HL-60/S4 treated with retinoic acid at 250 ng/mL for 4 days and 3 days (cell line): Measurements from ENCODE around the gene NME3.

Experiments
- in situ Hi-C: fragments of 300-500 bp; cut with MboI; formaldehyde crosslinking; loops from 2 replicates; pipeline ENCODE4 v1.7.0; 2022; ENCODE audit warnings: low sequenced_read_pairs

NME3 gene

GRCh38 chr16:1781758-1782407, 10.5 kb upstream of the NME3 start:
- in situ Hi-C loops = no loop called here

- in situ Hi-C loops = no loop called here
Measured at GRCh38 chr16:1781254-1781653, 9.9 kb upstream of the NME3 start.

- in situ Hi-C loops = no loop called here
Measured at GRCh38 chr16:1780677-1781072, 9.3 kb upstream of the NME3 start.

GRCh38 chr16:1779741-1780676, 8.7 kb upstream of the NME3 start:
- in situ Hi-C loops = no loop called here

GRCh38 chr16:1779234-1779701, 7.9 kb upstream of the NME3 start:
- in situ Hi-C loops = no loop called here

- in situ Hi-C loops = no loop called here
Measured at GRCh38 chr16:1778200-1779179, 7.1 kb upstream of the NME3 start.

- in situ Hi-C loops = no loop called here
Measured at GRCh38 chr16:1777375-1778199, 6.2 kb upstream of the NME3 start.

GRCh38 chr16:1776991-1777374, 5.6 kb upstream of the NME3 start:
- in situ Hi-C loops = no loop called here

GRCh38 chr16:1776672-1776955, 5.3 kb upstream of the NME3 start:
- in situ Hi-C loops = no loop called here

- in situ Hi-C loops = no loop called here
Measured at GRCh38 chr16:1775846-1776671, 4.7 kb upstream of the NME3 start.

- in situ Hi-C loops = no loop called here
Measured at GRCh38 chr16:1775006-1775845, 3.9 kb upstream of the NME3 start.

GRCh38 chr16:1774448-1774780, 3.1 kb upstream of the NME3 start:
- in situ Hi-C loops = no loop called here

- in situ Hi-C loops = no loop called here
Measured at GRCh38 chr16:1773703-1774447, 2.5 kb upstream of the NME3 start.

- in situ Hi-C loops = no loop called here
Measured at GRCh38 chr16:1772908-1773702, 1.8 kb upstream of the NME3 start, which contains the start of gene MRPS34. TSS of gene MRPS34 (minus strand) at chr16:1773134. CDS start at chr16:1773119, 15 bp downstream.

GRCh38 chr16:1772362-1772907, 1.1 kb upstream of the NME3 start, which contains the start of gene EME2:
TSS of gene EME2 (plus strand) at chr16:1772810. CDS start at chr16:1773228, 418 bp downstream.
- in situ Hi-C loops = no loop called here

GRCh38 chr16:1771864-1772361, 570 bp upstream of the NME3 start:
- in situ Hi-C loops = no loop called here
